ENCODE results near the gene AOAH.

Gene AOAH

DNA sequence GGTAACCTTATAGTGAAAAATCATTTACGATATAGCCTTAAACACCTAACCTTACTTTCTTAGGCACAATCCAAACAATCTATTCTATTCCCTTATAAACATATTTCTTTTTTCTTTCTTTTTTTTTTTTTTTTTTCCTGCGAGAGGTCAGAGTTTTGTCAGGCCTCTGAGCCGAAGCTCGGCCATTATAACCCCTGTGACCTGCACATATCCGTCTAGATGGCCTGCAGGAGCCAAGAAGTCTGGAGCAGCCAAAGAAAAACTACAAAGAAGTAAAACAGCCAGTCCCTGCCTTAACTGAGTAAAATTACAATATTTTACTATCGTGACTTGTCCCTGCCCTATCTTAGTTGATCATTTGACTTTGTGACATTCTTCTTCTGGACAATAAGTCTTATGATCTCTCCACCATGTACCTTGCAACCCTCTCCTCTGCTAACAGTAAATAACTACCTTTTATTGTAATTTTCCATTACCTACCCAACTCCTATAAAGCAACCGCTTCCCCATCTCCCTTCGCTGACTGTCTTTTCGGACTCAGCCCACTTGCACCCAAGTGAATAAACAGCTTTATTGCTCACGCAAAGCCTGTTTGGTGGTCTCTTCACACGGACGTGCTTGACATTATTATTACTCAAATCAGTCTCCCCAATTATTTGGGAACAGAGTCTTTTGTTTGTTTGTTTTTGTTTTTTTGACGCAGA lies 64.5 kb downstream of the AOAH start:
- no peak for DNase-seq (ENCODE audit: low spot score)
- no peak overlapping the region for H3K27ac ChIP-seq
- no peak overlapping the region for H3K4me3 ChIP-seq
- no peak for TF ChIP-seq CTCF (IDR thresholded peaks at IDR 0.05)

GRCh38 chr7:36659172-36659516 lies 65.2 kb downstream of the AOAH start:
- no peak for TF ChIP-seq CTCF (IDR thresholded peaks at IDR 0.05)
- no peak for DNase-seq (ENCODE audit: low spot score)
- no peak overlapping the region for H3K4me3 ChIP-seq
- H3K27ac ChIP-seq, result no peak overlapping the region

- TF ChIP-seq CTCF (IDR thresholded peaks at IDR 0.05), result no peak
- Histone ChIP-seq H3K27ac (no peak overlapping the region), H3K4me3 (no peak overlapping the region)
- no peak for DNase-seq (ENCODE audit: low spot score)
Measured at GRCh38 chr7:36658335-36659171, 65.7 kb downstream of the AOAH start.

DNA sequence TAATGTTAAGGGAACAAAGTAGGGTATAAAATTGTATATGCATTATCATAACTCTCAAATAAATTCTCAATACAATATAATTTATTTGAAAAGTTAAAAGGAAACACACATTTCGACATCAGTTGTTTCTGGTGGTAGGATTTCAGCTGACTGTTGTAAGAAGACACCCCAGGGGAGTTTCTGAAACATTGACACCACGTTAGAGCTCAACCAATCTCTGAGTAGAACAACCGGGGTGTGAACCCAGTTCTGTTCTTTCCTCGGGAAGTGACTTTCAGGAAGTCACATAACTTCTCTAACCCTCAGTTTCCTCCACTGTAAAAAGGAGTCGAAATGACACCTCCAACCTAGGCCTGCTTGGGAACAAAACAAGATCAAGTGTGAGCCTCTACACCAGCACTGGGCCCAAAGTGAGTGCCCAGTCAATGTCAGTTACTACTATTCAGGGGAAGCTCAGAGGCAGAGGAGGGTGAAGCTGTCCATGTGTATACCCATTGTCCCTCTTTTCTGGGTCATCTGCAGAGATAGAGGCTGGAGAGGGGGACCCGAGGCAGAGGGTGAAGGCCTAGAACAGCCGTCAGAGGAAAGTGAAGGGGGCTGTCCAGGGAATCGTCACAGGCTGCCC lies 67.1 kb downstream of the AOAH start:
- TF ChIP-seq CTCF (IDR thresholded peaks at IDR 0.05), result no peak
- DNase-seq (ENCODE audit: low spot score), result no peak
- Histone ChIP-seq H3K27ac (no peak overlapping the region), H3K4me3 (no peak overlapping the region)

GRCh38 chr7:36654436-36654835 lies 69.9 kb downstream of the AOAH start:
- H3K4me3 ChIP-seq, result no peak overlapping the region
- no peak for DNase-seq (ENCODE audit: low spot score)
- no peak overlapping the region for H3K27ac ChIP-seq
- no peak for TF ChIP-seq CTCF (IDR thresholded peaks at IDR 0.05)

GRCh38 chr7:36653663-36654355 lies 70.5 kb downstream of the AOAH start:
- Histone ChIP-seq H3K27ac (no peak overlapping the region), H3K4me3 (no peak overlapping the region)
- no peak for DNase-seq (ENCODE audit: low spot score)
- TF ChIP-seq CTCF (IDR thresholded peaks at IDR 0.05), result no peak

Measured in coronary artery (tissue), 2 donors.